Left hindlimb (tissue), 1 donor: ENCODE results near the gene SYT15.
"Not testable (repeated sequence)": the region's sequence is repeated elsewhere in the genome, so short reads cannot be mapped to it uniquely, and the experiment has no call there.

Source experiments
- DNase-seq: peaks from one replicate; pipeline ENCODE4 v3.0.0-alpha.2; 2018

SYT15 gene

GRCh38 chr10:46578474-46579178 is at the start of gene SYT15:
SYT15 (plus strand) TSS chr10:46579128; CDS start chr10:46579169, 41 bp downstream.
- peak; percentile 19 for DNase-seq

- DNase-seq = not testable (repeated sequence)
These were observed 49.2 kb upstream of the SYT15 start for GRCh38 chr10:46529742-46530141.

- peak; percentile 75 for DNase-seq
These were observed 48.4 kb upstream of the SYT15 start for GRCh38 chr10:46530249-46531186.

GRCh38 chr10:46532256-46532655 is 46.7 kb upstream of the SYT15 start:
- DNase-seq = not testable (repeated sequence)

- DNase-seq = no peak
These were observed 44.0 kb upstream of the SYT15 start for GRCh38 chr10:46534828-46535524.

GRCh38 chr10:46536171-46536570 is 42.8 kb upstream of the SYT15 start:
- DNase-seq = no peak

- DNase-seq = no peak
These were observed 42.1 kb upstream of the SYT15 start for GRCh38 chr10:46536781-46537180.

- no peak for DNase-seq
These were observed 41.6 kb upstream of the SYT15 start for GRCh38 chr10:46537309-46537708.

GRCh38 chr10:46538155-46538554 is 40.8 kb upstream of the SYT15 start:
- no peak for DNase-seq

- DNase-seq = no peak
These were observed 40.1 kb upstream of the SYT15 start for GRCh38 chr10:46538717-46539426.

GRCh38 chr10:46539596-46540411 is 39.1 kb upstream of the SYT15 start:
- no peak for DNase-seq

- DNase-seq = peak; percentile 22
These were observed 38.4 kb upstream of the SYT15 start for GRCh38 chr10:46540412-46541016.

GRCh38 chr10:46541017-46541661 is 37.8 kb upstream of the SYT15 start:
- peak; percentile 61 for DNase-seq

GRCh38 chr10:46541735-46542566 is 37.0 kb upstream of the SYT15 start:
- DNase-seq = peak; percentile 24

- DNase-seq = peak; percentile 24
These were observed 36.1 kb upstream of the SYT15 start for GRCh38 chr10:46542567-46543465.

GRCh38 chr10:46543466-46544377 is 35.2 kb upstream of the SYT15 start:
- peak; percentile 27 for DNase-seq

GRCh38 chr10:46544989-46545791 is 33.7 kb upstream of the SYT15 start:
- peak; percentile 30 for DNase-seq
